GM19395 (cell line): ENCODE data around the gene CSF3R.

Experiments used
- ATAC-seq: cut with Tn5 transposase; IDR thresholded peaks from one replicate; pipeline ENCODE4 v1.9.1; 2021; ENCODE audit warnings: mild to moderate bottlenecking, moderate library complexity; ENCODE audit not compliant: unreplicated experiment

Gene CSF3R

DNA sequence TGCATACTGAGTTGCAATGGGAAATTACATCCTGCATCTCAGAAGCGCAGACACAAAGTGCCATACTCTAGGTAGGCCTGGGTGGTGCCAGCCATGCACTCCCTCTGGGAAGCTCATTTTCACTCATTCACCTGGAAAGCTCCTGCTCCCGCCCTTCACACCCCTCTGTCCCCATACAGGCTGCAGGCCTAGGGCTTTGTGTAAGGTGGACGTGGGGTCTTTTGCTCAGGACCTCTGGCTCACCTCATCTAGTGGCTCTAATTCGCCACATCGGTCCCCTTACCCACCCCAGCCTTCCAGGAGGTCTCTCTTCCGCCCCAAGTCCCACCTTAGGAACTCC is 19.3 kb downstream of the CSF3R start:
- no peak for ATAC-seq

- no peak for ATAC-seq
Observed at GRCh38 chr1:36458910-36459309, 23.8 kb downstream of the CSF3R start.

- no peak for ATAC-seq
Observed at GRCh38 chr1:36457691-36458090, 25.0 kb downstream of the CSF3R start.

DNA sequence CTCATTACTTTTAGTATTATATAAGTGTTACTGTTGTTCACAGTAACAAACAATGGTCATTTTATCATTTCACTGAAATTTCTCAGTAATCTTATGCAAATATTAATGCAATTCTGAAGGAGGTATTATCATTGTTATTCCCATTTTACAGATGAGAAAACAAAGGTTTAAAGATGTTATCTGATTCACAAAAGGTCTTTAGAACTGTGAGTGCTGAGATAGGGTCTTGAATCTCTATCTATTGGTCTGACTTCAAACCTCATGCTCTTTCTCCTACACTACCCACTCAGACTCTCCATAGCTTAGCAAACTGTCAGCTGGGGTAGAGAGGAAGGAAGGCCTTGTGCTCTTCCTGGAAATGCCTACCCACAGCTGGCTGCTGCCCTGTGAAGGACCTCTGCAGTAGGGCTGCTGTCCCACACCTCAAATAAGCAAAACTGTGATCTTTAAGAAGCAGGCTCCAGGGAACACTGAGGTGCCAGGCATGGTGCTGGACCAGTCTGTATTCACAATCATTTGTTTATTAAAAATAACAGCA is 26.3 kb downstream of the CSF3R start:
- ATAC-seq = no peak

DNA sequence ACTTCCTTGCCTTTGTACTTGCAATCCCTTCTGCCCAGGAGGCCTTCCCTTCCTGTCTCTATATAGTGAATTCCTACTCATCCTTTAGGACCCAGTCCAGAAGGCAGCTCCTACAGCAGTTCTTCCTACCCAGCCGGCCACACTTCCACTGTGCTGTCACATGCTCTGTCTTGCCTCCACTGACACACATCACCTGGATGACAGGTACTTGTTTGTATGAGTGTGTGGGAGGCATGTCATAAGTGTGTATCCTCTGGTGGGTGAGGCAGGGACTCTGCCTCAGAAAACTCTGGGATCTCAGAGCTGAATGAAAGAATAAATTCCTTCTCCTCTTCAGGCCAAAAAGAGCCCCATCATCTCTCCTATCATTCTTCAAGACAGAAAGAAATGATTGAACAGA is 27.3 kb downstream of the CSF3R start:
- ATAC-seq = no peak

- no peak for ATAC-seq
Observed at GRCh38 chr1:36453600-36454388, 28.9 kb downstream of the CSF3R start.

- ATAC-seq = no peak
Observed at GRCh38 chr1:36453051-36453450, 29.7 kb downstream of the CSF3R start.

DNA sequence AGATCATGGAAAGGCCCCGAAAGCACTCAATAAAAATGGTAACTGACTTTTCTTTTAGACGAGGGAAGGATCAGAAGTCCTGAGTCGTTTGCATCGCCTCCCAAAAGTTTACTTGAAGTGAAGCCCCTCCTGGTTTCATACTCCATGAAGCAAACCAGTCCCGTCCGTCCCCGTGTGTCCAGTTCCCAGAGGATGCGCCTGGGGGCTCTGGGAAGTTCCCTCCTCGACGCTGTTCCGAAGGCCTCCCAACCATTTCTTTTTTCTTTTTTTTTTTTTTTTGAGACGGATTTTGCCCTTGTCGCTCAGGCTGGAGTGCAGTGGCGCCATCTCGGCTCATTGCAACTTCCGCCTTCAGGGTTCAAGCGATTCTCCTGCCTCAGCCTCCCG is 31.8 kb downstream of the CSF3R start:
- ATAC-seq = no peak

- ATAC-seq = peak; percentile 96
Observed at GRCh38 chr1:36450270-36450918, 32.3 kb downstream of the CSF3R start, which contains the start of gene OSCP1. Gene OSCP1 (minus strand): TSS chr1:36450451. CDS start chr1:36450369, 82 bp downstream.

GRCh38 chr1:36448530-36449056 is 34.1 kb downstream of the CSF3R start:
- ATAC-seq = no peak

GRCh38 chr1:36447450-36447849 is 35.3 kb downstream of the CSF3R start:
- ATAC-seq = no peak

GRCh38 chr1:36446746-36447145 is 36.0 kb downstream of the CSF3R start:
- no peak for ATAC-seq

DNA sequence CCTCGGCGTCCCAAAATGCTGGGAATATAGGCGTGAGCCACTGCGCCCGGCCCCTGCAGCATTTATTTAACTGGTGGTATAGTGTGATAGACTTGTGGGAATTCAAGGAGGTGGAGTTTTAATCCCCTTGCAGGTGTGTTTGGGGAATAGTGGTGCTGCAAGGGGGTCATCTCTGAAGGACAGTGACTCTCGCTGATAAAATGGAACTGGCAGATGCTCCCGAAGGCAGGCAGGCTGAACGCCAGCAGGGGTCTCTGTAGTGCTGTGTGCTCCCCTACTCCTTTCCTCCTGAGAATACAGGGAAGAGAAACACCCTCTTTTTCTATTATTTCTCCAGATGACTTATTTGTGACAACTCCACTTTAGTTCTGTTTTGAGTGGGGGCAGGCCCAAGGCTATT is 36.4 kb downstream of the CSF3R start:
- no peak for ATAC-seq

DNA sequence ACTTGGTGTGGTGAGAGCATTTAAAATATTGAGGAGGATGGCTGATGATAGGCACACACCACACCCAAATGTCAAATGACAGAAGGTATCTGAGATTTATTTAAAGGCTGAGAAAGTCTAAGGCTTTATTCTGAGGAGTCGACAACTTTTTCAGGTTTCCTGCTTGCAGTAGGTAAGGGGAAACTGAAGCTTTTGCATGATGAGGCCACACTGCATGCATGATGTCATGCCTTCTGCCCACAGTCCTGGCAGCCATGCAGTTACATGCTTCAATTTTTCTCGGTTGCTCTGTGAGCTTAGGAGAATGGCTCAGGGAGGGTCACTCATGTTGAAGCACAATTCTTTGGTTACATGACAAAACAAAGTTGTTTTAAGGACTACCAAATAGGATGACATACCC is 39.4 kb downstream of the CSF3R start:
- no peak for ATAC-seq

DNA sequence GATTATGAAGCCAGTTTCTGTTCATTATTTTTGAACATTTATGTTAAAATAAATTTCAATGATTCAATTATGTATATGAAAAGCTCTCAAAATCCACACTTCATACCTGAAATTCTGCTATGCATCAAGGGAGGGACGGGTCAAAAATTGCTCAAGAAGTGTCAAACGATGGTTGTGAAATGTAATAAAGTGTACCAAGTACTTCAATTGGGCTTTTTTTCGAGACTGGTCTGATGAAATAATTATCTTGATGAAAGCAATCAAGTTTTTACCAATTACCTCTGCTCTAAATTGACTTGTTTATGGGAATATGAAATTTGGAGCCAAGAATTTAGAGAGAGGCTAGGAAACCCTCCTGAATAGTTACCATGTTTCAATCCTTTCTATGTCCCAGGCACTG is 40.4 kb downstream of the CSF3R start:
- ATAC-seq = no peak

DNA sequence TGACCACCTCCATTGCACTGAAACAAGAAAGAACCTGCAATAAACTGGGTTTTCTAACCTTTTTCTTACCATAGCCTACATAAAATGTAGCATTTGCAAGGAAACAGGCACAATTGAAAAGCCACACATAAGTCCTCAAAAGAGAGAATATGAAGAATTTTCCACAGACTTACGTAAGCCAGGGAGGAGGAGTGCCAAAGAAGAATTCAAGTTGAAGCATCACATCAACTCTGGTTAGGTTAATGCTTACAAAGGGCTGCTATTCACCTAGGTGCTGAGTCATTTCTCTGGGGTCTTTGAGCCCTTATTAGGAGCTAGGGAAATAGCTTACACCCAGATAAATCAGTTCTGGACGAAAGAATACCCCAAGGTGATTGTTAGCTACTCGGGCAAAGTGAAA is 42.1 kb downstream of the CSF3R start:
- ATAC-seq = no peak

- ATAC-seq = no peak
Observed at GRCh38 chr1:36440044-36440443, 42.7 kb downstream of the CSF3R start.

DNA sequence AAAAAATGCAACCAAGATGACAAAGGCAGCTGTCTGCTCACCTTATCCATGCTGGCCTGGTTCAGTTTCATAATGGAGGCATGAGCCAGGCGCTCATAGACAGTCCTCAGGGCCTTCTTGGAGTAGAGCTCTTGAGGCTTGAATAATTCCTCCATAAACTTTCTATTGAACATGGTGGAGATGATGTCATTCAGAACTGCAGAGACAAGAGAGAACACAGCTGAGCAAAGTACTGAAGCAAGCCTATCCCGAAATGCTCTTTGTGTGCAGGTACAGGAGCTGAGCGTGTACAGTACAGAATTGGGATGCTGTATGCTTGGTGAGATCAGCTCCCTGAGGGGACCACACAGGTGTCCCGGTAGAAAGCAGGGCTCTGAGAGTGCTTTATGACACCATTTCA is 44.0 kb downstream of the CSF3R start:
- ATAC-seq = no peak

DNA sequence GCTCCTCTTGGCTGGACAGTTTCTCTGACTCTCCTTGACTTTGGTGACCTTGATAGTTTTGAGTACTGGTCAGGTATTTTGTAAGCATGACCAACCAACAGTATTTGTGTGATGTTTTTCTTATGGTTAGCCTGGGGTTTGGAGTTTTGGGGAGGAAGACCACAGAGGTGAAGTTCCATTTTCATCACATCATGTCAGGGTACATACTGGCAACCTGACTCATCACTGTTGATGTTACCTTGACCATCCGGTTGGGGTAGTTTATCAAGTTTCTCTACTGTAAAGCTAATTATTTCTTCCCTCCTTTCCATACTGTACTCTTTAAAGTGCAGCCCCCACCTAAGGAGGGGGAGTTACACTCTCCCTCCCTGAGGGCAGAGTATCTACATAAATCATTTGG is 45.9 kb downstream of the CSF3R start:
- ATAC-seq = no peak

- no peak for ATAC-seq
Observed at GRCh38 chr1:36433102-36433501, 49.6 kb downstream of the CSF3R start.

DNA sequence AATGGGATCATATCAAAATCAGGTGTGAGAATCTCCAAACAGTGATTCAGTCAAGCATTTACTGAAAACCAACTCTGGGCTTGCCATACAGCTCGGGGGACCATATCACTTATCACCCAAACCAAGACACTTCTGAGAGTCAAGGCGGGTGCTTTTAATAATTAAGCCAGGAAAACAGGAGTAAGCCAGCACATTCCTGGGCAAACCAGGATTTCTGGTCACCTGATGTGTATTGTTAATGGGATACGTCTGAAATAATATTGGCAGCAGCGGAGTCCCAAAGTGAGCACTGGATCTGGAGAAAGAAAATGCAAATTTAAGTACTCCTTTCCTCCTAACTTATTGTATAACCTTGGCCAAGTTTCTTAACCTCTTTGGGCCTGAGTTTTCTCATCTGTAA is 50.1 kb downstream of the CSF3R start:
- no peak for ATAC-seq

DNA sequence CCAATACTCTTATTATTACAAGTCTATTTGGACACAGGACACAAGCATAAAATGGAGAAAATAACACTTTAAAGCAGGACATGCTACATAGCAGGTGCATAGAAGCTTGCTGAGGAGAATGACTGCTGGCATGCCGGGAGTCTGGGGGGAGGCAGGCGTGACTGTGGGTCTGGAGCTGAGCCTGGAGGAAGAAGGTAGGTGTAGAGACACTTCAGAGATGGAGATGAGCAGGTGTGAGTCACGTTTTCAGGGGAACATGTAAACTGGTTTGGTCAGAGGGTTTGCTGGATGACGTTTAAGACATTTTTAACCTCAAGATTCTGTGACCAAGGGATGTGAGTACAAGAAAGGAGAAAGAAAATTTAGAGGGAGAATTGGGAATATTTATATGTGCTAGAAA is 56.9 kb downstream of the CSF3R start:
- ATAC-seq = no peak
